ENCODE measurements around the gene JUN. TPM values are rescaled to one million over a fixed set of nuclear protein-coding genes. Genes with fewer than 3 reads are reported as not detected.
A peak's percentile ranks its signal among the peaks of the same experiment; 100 is the strongest.

The JUN gene
- total and polyA plus RNA-seq, 2 experiments from 2014 or later, result 189 to 351 TPM

- no peak overlapping the region for H3K4me3 ChIP-seq
- H3K9me3 ChIP-seq (ENCODE audit: low read depth), result no peaks in the 10 kb centered on the region
- 81% methylated on average over 6 of the region's 6 CpGs for WGBS (ENCODE audit: low lambda C conversion rate, missing lambda C conversion rate)
Observed at GRCh38 chr1:58792846-58793245, 9.0 kb upstream of the JUN start.

GRCh38 chr1:58791106-58791505 is 7.3 kb upstream of the JUN start:
- 90% methylated on average over 1 of the region's 1 CpG for WGBS (ENCODE audit: low lambda C conversion rate, missing lambda C conversion rate)
- H3K79me2 ChIP-seq, result no peaks in the 10 kb centered on the region
- TF ChIP-seq EZH2 (IDR thresholded peaks at IDR 0.05; ENCODE audit: borderline replicate concordance) (no peak), CTCF (IDR thresholded peaks at IDR 0.05; ENCODE audit: poor library complexity) (no peak), EZH2phosphoT487 (IDR thresholded peaks at IDR 0.05; ENCODE audit: low read depth, severe bottlenecking, unreplicated experiment) (no peak)

More at GRCh38 chr1:58792846-58793245, 9.0 kb upstream of the JUN start:
- DNase-seq (ENCODE audit: low spot score), result no peak
- Histone ChIP-seq H2AFZ (no peak overlapping the region), H3K27ac (no peak overlapping the region), H3K79me2 (no peaks in the 10 kb centered on the region), H3K27me3 (no peaks in the 10 kb centered on the region), H4K20me1 (ENCODE audit: insufficient read depth, poor library complexity, severe bottlenecking) (no peaks in the 10 kb centered on the region), H3K9me2 (replicated peaks; ENCODE audit: insufficient read depth) (no peaks in the 10 kb centered on the region), H3K4me1 (ENCODE audit: insufficient read depth) (no peaks in the 10 kb centered on the region), H3K36me3 (replicated peaks; ENCODE audit: insufficient read depth, low read depth) (no peaks in the 10 kb centered on the region), H3K4me2 (no peak overlapping the region)
- TF ChIP-seq EZH2 (IDR thresholded peaks at IDR 0.05; ENCODE audit: borderline replicate concordance) (no peak), EZH2phosphoT487 (IDR thresholded peaks at IDR 0.05; ENCODE audit: low read depth, severe bottlenecking, unreplicated experiment) (no peak), CTCF (IDR thresholded peaks at IDR 0.05; ENCODE audit: poor library complexity) (no peak)

GRCh38 chr1:58789996-58790660 is 6.3 kb upstream of the JUN start:
- Histone ChIP-seq H3K4me1 (ENCODE audit: insufficient read depth) (peaks cover 6% of the 10 kb centered on the region), H3K27me3 (no peaks in the 10 kb centered on the region), H3K27ac (peak overlapping the region; percentile 50), H2AFZ (no peak overlapping the region), H3K79me2 (no peaks in the 10 kb centered on the region), H3K4me3 (no peak overlapping the region), H3K9me3 (ENCODE audit: low read depth) (no peaks in the 10 kb centered on the region), H4K20me1 (ENCODE audit: insufficient read depth, poor library complexity, severe bottlenecking) (no peaks in the 10 kb centered on the region), H3K4me2 (no peak overlapping the region), H3K36me3 (replicated peaks; ENCODE audit: insufficient read depth, low read depth) (no peaks in the 10 kb centered on the region), H3K9me2 (replicated peaks; ENCODE audit: insufficient read depth) (no peaks in the 10 kb centered on the region)
- no peak for TF ChIP-seq EZH2phosphoT487 (IDR thresholded peaks at IDR 0.05; ENCODE audit: low read depth, severe bottlenecking, unreplicated experiment)
- TF ChIP-seq EZH2 (IDR thresholded peaks at IDR 0.05; ENCODE audit: borderline replicate concordance), result no peak
- no peak for TF ChIP-seq CTCF (IDR thresholded peaks at IDR 0.05; ENCODE audit: poor library complexity)
- WGBS (ENCODE audit: low lambda C conversion rate, missing lambda C conversion rate), result 92% methylated on average over 1 of the region's 1 CpG
- DNase-seq (ENCODE audit: low spot score), result no peak

More at GRCh38 chr1:58791106-58791505, 7.3 kb upstream of the JUN start:
- H3K4me3 ChIP-seq, result no peak overlapping the region
- no peaks in the 10 kb centered on the region for H3K9me3 ChIP-seq (ENCODE audit: low read depth)
- H3K9me2 ChIP-seq (replicated peaks; ENCODE audit: insufficient read depth), result no peaks in the 10 kb centered on the region
- no peak overlapping the region for H2AFZ ChIP-seq
- DNase-seq (ENCODE audit: low spot score), result no peak
- peaks cover 2% of the 10 kb centered on the region for H3K4me1 ChIP-seq (ENCODE audit: insufficient read depth)
- no peak overlapping the region for H3K27ac ChIP-seq
- no peak overlapping the region for H3K4me2 ChIP-seq
- no peaks in the 10 kb centered on the region for H3K36me3 ChIP-seq (replicated peaks; ENCODE audit: insufficient read depth, low read depth)
- H3K27me3 ChIP-seq, result no peaks in the 10 kb centered on the region
- H4K20me1 ChIP-seq (ENCODE audit: insufficient read depth, poor library complexity, severe bottlenecking), result no peaks in the 10 kb centered on the region
